Breast epithelium (tissue), 3 donors: ENCODE measurements around the gene SERPINB7.

Experiments used
- POLR2A ChIP-seq: fragments of 450-650 bp; IDR thresholded peaks from one replicate; pipeline ENCODE4 v1.6.1; 2016; ENCODE audit warnings: antibody characterized with exemption, mild to moderate bottlenecking, moderate library complexity
- TF ChIP-seq, protein P1 (sequence below), 3 donors: fragments of 450-650 bp; IDR thresholded peaks; one replicate each; pipeline ENCODE4 v1.5.1; 2016 to 2017; ENCODE audit warnings: antibody characterized with exemption in 3 of 3, mild to moderate bottlenecking in 3 of 3, moderate library complexity in 3 of 3

DNA sequence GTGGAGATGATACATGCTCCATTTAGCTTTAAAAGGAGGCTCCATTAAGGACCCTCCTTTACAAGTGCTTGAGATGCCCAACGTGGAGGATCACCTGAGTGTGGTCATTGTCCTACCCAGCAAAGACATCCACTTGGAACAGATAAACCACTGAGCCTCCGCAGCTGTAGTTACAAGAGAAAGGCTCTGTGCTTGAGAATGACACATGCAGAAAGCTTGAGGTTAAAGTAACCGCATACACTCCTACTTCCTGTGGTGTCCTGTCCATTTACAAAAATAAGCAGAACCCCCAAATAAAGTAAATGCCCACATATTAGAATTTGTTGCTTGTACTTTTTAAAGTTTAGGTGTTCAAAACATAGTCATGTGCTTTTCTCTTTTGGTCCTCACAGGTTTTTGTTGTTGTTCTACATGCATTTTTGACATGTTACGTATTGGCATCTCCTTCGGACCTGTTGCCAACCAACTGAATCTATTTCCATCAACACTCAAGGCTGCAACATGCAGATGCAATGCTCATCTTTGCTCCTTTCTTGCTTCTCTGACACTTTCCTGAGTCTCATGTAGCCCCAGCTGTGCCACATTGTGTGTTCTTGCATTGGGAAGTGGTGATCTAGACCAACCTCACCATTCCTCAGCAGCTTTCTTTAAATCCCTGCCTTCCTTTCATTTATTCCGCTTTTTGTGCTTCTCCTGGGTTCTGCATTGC, 56.0 kb downstream of the SERPINB7 start:
- TF ChIP-seq, protein P1, sequence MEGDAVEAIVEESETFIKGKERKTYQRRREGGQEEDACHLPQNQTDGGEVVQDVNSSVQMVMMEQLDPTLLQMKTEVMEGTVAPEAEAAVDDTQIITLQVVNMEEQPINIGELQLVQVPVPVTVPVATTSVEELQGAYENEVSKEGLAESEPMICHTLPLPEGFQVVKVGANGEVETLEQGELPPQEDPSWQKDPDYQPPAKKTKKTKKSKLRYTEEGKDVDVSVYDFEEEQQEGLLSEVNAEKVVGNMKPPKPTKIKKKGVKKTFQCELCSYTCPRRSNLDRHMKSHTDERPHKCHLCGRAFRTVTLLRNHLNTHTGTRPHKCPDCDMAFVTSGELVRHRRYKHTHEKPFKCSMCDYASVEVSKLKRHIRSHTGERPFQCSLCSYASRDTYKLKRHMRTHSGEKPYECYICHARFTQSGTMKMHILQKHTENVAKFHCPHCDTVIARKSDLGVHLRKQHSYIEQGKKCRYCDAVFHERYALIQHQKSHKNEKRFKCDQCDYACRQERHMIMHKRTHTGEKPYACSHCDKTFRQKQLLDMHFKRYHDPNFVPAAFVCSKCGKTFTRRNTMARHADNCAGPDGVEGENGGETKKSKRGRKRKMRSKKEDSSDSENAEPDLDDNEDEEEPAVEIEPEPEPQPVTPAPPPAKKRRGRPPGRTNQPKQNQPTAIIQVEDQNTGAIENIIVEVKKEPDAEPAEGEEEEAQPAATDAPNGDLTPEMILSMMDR (IDR thresholded peaks at IDR 0.05): no peak
- no peak for TF ChIP-seq POLR2A
